ENCODE measurements around the gene HNRNPA1. TPM values are rescaled to one million over a fixed set of nuclear protein-coding genes. Genes with fewer than 3 reads are reported as not detected.

HNRNPA1 gene
- total and polyA plus RNA-seq, 9 of the 15 experiments (the other 6 are each of a cell fraction or from before 2014, with no cell fraction given) = 1,166 to 2,703 (median 1,815) TPM

DNA sequence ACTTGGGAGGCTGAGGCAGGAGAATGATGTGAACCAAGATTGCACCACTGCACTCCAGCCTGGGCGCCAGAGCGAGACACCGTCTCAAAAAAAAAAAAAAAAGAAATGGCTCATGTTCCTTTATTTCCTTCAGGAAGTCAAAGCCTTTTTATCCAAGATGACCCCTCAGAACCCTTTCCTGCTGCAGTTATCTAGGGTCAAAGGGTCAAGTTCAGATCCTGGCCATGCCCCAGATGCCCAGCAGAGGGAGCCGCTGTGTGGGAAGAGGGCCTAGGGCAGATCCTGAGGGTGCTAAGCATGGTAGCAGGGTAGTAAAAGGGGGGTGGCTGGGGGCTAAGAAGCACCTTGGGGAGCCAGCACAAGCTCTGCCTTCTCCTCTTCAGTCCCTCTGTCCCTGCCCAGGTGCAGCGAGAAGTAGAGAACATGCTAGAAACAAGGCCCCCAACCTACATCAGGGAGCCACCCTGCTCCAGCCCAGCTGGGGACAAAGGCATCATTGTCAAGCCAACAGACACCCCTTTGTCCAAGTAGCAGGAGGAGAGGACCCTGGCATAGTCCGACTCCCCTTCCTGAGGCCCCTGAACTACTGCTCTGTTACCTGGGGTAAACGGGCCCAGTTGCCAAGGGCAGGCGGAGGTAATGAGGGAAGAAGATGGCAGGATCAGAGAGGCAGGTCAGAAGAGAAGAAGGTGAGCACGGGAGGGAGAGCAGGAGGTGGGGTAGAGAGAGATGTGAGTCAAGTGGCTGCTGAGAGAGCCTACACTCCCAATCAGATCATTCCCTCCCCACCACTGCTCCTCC lies 13.8 kb downstream of the HNRNPA1 start (continued):
- TF ChIP-seq NRF1 (conservative IDR thresholded peaks at IDR 0.05 in 1 of 2, IDR thresholded peaks at IDR 0.05 in 1 of 2) (no peak), PYGO2 (tag; IDR thresholded peaks at IDR 0.05) (0 out of 2 replicates have a peak, but pooled peaks have one; percentile 14), GTF2F1 (IDR thresholded peaks at IDR 0.05; ENCODE audit: low read depth, low read length) (no peak), RFX7 (CRISPR knock-in tag; IDR thresholded peaks at IDR 0.05) (no peak), ZNF398 (CRISPR knock-in tag; IDR thresholded peaks at IDR 0.05) (no peak), ZKSCAN3 (CRISPR knock-in tag; IDR thresholded peaks at IDR 0.05) (0 out of 2 replicates have a peak, but pooled peaks have one; percentile 24), NR2F6 (CRISPR knock-in tag; IDR thresholded peaks at IDR 0.05) (peak; percentile 99), FOXA3 (CRISPR knock-in tag; conservative IDR thresholded peaks at IDR 0.05 in 1 of 2, IDR thresholded peaks at IDR 0.05 in 1 of 2) (peak in 1 of 2 experiments; percentile 15; a peak in 1 of 4 replicates), CBFA2T3 (IDR thresholded peaks at IDR 0.05) (peak; percentile 67), TEAD1 (CRISPR knock-in tag; IDR thresholded peaks at IDR 0.05) (peak; percentile 41 to 47; a peak in 1 of 4 replicates), SPI1 (IDR thresholded peaks at IDR 0.05; ENCODE audit: borderline replicate concordance, low read depth, low read length) (no peak), RUNX1 (IDR thresholded peaks at IDR 0.05; ENCODE audit: low read depth) (no peak), ZNF280A (IDR thresholded peaks at IDR 0.05; ENCODE audit: low read depth, partially characterized antibody) (no peak), NFE2L1 (tag; IDR thresholded peaks at IDR 0.05; ENCODE audit: borderline replicate concordance, low read depth) (no peak)
- TF ChIP-seq, protein P1, sequence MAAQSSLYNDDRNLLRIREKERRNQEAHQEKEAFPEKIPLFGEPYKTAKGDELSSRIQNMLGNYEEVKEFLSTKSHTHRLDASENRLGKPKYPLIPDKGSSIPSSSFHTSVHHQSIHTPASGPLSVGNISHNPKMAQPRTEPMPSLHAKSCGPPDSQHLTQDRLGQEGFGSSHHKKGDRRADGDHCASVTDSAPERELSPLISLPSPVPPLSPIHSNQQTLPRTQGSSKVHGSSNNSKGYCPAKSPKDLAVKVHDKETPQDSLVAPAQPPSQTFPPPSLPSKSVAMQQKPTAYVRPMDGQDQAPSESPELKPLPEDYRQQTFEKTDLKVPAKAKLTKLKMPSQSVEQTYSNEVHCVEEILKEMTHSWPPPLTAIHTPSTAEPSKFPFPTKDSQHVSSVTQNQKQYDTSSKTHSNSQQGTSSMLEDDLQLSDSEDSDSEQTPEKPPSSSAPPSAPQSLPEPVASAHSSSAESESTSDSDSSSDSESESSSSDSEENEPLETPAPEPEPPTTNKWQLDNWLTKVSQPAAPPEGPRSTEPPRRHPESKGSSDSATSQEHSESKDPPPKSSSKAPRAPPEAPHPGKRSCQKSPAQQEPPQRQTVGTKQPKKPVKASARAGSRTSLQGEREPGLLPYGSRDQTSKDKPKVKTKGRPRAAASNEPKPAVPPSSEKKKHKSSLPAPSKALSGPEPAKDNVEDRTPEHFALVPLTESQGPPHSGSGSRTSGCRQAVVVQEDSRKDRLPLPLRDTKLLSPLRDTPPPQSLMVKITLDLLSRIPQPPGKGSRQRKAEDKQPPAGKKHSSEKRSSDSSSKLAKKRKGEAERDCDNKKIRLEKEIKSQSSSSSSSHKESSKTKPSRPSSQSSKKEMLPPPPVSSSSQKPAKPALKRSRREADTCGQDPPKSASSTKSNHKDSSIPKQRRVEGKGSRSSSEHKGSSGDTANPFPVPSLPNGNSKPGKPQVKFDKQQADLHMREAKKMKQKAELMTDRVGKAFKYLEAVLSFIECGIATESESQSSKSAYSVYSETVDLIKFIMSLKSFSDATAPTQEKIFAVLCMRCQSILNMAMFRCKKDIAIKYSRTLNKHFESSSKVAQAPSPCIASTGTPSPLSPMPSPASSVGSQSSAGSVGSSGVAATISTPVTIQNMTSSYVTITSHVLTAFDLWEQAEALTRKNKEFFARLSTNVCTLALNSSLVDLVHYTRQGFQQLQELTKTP (IDR thresholded peaks at IDR 0.05; ENCODE audit: low read depth in 1 of 2, partially characterized antibody in 2 of 2) = peak in 1 of 2 experiments; percentile 41
- TF ChIP-seq, protein P2, sequence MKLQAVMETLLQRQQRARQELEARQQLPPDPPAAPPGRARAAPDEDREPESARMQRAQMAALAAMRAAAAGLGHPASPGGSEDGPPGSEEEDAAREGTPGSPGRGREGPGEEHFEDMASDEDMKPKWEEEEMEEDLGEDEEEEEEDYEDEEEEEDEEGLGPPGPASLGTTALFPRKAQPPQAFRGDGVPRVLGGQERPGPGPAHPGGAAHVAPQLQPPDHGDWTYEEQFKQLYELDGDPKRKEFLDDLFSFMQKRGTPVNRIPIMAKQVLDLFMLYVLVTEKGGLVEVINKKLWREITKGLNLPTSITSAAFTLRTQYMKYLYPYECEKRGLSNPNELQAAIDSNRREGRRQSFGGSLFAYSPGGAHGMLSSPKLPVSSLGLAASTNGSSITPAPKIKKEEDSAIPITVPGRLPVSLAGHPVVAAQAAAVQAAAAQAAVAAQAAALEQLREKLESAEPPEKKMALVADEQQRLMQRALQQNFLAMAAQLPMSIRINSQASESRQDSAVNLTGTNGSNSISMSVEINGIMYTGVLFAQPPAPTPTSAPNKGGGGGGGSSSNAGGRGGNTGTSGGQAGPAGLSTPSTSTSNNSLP (IDR thresholded peaks at IDR 0.05; ENCODE audit: borderline replicate concordance, low read depth, low read length) = 0 out of 2 replicates have a peak, but pooled peaks have one; percentile 57
- TF ChIP-seq, protein P3, sequence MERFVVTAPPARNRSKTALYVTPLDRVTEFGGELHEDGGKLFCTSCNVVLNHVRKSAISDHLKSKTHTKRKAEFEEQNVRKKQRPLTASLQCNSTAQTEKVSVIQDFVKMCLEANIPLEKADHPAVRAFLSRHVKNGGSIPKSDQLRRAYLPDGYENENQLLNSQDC (CRISPR knock-in tag; IDR thresholded peaks at IDR 0.05) = no peak

Measured in K562 (cell line).